Measurements from ENCODE around the gene PANK1.

The PANK1 gene

GRCh38 chr10:89615112-89615511 lies 29.9 kb downstream of the PANK1 start:
- DNase-seq: no peak

DNA sequence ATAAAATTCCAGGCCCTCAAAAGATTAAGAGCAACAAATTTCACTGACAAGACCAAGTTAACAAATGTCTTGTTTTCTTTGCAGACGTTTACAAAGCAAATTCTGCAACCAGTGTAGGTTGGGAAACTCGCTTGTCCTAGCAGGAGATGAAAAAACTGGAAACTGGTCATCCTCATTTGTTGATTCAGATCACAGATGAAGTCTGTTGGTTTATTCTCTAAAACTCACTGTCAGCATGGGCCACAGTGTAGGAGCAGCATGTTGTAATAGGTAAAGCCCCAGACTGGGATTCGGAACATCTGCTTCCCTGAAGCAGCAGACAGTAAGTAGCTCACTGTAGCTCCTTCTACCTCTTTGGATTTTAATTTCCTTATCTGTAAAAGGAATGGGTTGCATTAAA lies 31.5 kb downstream of the PANK1 start:
- DNase-seq: no peak

DNA sequence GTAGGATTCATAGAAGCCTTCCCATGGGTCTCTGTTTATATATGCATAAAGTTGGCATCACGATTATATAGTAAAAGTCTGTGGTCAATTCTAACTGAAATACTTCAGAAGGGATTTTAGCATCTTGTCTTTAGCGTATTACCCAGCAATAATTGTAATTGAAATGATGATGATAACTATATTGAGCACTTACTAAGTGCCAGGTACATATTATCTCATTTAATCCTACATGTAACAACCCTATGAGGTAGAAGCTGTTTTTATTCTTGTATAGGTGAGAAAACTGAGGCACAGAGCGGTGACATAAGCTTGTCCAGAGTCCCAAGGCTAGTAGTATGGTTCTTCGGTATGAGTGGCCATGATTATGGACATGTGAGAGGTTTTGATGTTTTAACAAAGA lies 33.8 kb downstream of the PANK1 start:
- no peak for DNase-seq

- DNase-seq: no peak
Measured at GRCh38 chr10:89609833-89610346, 35.2 kb downstream of the PANK1 start.

DNA sequence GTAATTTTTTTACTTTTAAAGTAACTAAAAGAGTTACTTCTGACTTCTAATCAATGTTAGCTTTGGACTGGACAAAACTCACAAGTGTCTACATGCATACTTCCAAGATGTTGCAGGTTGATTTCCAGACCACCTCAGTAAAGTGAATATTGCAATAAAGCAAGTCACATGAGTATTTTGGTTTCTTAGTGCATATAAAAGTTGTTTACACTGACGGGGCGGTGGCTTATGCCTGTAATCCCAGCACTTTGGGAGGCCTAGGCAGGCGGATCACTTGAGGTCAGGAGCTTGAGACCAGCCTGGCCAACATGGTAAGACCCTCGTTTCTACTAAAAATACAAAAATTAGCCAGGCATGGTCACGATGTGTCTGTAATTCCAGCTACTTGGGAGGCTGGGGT lies 40.8 kb downstream of the PANK1 start:
- DNase-seq: no peak

DNA sequence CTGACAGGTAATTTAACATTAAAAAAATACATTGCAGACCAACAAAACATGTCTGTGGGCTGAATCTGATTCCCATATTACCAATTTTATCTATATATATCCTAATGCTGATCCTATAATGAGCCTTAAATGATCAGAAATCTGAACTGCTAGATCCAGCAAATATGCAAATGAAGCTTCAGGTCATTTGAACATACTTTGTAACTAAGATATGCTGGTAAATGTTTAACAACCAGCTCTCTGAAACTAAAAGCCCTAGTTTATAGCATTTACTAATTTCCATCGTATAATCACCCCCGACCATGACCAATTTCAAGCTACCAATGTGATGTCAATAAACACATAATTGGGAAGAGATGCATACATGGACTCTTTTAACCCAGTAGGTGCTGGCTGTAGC lies 42.1 kb downstream of the PANK1 start:
- no peak for DNase-seq

GRCh38 chr10:89601728-89602361 lies 43.2 kb downstream of the PANK1 start:
- DNase-seq: no peak

GRCh38 chr10:89600041-89600440 lies 45.0 kb downstream of the PANK1 start:
- DNase-seq: no peak

DNA sequence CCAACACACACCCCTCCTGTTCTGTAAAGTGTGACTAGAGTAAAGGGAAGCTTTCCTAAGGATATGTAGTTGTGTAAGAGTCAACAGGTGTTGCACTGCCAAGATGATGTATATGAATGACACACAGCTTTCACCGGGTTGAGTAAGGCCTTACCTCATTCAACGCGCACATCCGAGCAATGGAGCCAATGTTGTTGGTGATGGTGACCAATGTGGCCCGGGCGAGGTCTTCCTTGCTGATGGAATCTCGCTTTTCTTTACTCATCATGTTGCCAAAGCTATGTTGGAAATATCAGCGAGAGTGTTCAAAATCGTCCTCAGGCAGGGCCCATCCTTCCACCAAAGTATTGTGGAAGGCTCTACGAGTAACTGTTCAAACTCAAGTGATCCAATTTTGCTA lies 52.0 kb downstream of the PANK1 start:
- no peak for DNase-seq

DNA sequence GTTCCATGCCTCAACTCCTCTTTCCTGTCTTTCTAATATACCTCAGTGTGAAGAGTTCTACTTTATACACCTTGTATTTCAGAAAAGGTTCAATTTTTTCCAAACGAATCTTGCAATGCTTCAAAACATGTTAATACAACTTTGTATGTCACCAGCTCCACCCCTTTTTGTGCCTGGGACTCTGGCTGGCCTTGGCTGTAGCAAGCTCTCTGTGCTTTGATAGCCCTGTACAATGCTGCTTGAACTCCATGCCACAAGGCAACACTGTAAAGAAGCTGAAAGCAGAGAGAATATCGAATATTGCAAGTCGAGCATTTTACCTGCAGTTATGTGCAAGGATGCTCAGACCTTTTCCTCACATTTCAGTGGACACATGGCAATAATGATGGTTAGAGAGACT lies 52.5 kb downstream of the PANK1 start:
- DNase-seq: no peak

- DNase-seq: no peak
Measured at GRCh38 chr10:89591796-89592271, 53.2 kb downstream of the PANK1 start.

- no peak for DNase-seq
Measured at GRCh38 chr10:89591111-89591795, 53.8 kb downstream of the PANK1 start.

DNA sequence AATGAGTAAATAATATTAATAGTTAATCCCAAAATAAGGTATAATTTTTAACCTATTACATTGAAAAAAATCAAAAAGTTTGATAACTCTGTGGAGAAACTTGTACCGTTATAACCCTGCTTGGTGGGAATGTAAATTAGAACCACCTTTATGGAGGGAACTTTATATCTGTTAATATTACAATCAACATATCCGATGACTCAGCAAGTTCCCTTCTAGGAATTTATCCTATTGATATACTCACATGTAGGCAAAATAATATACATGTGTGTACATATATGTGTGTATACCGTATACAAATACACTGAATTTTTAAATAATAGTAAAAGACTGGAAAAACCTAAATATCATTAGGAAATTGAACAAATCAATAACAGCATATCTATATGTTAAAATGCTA lies 54.7 kb downstream of the PANK1 start:
- no peak for DNase-seq

DNA sequence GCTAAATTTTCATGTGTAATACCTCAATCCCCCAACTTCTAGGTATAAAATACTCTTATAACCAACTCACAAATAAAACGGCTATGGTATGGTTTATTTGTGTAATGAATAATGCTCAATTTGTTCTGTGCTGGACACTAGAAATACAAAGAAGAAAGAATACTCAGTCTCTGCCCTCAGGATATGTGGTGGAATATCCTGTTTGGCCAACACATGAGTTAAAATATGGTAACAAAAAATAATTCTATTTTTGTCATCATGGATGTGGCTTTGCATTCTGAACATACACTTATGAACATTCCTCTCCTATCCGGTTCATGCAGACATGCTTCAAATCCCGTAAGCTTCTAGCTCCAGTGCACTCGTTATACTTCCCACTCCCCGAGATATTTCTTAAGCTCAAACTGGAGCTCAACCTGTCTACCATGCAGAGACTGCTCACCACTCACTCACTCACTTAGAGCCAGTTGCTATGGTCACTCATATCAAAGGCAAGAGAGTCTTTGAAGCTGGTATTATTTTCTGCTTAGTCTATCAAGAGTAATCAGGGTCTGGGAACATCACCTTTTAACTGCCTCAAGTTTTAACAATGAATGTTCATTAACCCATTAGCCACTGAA lies 55.8 kb downstream of the PANK1 start:
- no peak for DNase-seq

- no peak for DNase-seq
Measured at GRCh38 chr10:89588671-89589070, 56.4 kb downstream of the PANK1 start.

DNA sequence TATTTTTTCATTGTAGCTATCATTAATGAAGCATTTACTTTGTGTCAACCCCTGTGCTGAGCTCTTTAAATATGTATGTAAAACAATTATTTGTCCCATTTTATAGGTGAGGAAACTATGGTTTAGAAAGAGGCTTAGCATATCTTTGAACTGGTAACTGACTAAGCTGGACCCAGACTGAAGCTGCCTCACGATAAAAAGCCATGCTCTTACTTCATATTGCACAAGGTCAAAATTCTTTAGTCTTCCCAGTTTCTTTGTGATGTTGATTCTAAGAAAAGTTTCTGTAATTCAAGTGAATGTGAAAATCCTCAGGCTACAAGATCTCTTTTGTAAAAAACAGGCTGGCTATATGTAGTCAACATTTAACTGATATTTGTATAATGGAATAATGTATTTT lies 63.0 kb downstream of the PANK1 start:
- DNase-seq: no peak

GRCh38 chr10:89580243-89580642 lies 64.8 kb downstream of the PANK1 start:
- DNase-seq: no peak

GRCh38 chr10:89576696-89577095 lies 68.3 kb downstream of the PANK1 start:
- no peak for DNase-seq

GRCh38 chr10:89576022-89576421 lies 69.0 kb downstream of the PANK1 start:
- no peak for DNase-seq

DNA sequence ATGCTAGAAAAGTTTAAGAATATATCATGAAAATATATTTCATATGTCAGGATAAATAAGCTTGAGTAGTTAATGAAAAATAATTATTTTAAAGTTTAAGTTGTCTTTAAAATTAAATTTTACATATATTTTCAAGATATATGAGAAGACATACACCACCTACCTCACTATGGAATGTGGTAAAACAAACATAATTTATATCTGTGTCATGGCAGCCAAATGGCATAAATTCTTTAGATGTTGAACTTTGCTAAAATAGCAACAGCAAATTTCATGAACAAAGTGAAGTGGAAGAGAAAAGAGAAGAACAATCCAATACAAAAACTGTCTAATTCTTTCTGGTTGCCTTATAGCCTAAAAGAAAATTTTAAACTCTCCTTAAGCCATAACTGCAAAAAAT lies 70.0 kb downstream of the PANK1 start:
- no peak for DNase-seq

- no peak for DNase-seq
Measured at GRCh38 chr10:89574368-89574767, 70.7 kb downstream of the PANK1 start.

DNA sequence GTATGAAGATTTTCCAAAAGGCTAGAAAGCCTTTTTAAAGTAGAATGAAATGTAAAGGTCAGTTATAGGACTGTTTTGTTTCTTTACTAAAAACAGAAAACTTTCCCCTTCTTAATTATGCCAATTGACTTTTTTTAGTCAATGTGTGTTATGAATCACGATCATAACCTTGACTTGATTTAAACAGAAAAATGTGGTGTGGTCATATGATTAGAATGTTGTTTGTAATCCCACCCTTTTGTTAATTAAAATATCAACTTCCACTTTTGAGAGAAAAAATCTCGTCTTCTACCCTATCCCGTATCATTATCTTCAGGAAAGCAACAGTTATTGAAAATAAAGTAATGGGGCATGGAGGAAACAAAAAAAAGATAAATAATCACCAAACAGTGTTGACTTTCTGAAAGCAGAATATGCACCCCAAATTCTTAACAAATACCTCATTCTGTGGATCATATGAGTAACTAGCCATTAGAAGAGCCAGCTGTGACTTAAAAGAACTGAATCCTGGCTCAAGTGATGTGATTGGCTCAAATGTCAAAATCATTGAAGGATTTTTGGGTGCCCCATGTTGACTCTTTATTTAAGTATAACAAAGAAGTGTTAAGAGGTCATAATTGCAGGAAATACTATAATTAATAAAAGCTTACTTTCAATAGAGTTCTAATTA lies 77.3 kb downstream of the PANK1 start:
- no peak for DNase-seq

DNA sequence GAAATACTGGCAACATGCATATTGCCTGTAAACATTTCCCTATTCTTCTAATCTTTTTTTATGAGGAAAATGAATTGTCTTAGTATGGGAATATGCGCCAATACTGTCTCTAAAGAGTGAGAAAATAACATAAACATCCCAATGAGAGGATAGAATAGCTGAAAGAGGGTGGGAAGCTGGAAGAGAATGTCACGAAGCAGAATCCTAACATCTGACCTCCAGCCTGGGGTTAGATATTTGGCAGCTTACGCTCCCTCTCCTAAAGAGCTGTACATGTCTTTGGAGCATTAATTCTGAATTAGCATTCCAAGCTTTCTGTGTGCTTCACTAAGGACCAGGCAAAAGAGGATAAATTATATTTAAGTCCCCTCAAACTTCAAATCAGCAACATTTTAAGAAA lies 78.0 kb downstream of the PANK1 start:
- no peak for DNase-seq

Measured in effector CD4-positive, alpha-beta T cell (primary cell).